ENCODE measurements around the gene GPR18. TPM values are rescaled to one million over a fixed set of nuclear protein-coding genes. Genes with fewer than 3 reads are reported as not detected.

GPR18 gene
- total RNA-seq, 3 donors from 2014 or later, result 0.32 TPM; not detected in 2

DNA sequence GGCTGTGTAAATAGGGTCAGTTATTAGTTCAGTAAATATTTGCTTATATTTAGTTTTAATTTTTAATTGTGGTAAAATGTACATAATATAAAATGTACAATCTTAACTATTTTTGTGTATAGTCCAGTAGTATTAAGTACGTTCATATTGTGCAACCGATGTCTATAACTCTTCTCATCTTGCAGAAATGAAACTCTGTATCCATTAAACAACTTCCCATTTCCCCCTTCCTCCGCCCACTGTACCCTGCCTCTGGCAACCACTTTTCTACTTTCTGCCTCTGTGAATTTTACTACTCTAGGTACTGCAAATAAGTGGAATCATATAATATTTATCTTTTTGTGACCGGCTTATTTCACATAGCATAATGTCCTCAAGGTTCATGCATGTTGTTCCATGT lies 33.1 kb downstream of the GPR18 start:
- no peak overlapping the region for H3K4me3 ChIP-seq
- TF ChIP-seq POLR2A (IDR thresholded peaks at IDR 0.05), result no peak
- TF ChIP-seq, protein P1, sequence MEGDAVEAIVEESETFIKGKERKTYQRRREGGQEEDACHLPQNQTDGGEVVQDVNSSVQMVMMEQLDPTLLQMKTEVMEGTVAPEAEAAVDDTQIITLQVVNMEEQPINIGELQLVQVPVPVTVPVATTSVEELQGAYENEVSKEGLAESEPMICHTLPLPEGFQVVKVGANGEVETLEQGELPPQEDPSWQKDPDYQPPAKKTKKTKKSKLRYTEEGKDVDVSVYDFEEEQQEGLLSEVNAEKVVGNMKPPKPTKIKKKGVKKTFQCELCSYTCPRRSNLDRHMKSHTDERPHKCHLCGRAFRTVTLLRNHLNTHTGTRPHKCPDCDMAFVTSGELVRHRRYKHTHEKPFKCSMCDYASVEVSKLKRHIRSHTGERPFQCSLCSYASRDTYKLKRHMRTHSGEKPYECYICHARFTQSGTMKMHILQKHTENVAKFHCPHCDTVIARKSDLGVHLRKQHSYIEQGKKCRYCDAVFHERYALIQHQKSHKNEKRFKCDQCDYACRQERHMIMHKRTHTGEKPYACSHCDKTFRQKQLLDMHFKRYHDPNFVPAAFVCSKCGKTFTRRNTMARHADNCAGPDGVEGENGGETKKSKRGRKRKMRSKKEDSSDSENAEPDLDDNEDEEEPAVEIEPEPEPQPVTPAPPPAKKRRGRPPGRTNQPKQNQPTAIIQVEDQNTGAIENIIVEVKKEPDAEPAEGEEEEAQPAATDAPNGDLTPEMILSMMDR (IDR thresholded peaks at IDR 0.05), result no peak
- TF ChIP-seq POLR2AphosphoS5 (IDR thresholded peaks at IDR 0.05), result no peak
- H3K9me3 ChIP-seq, result no peaks in the 10 kb centered on the region
- H3K27me3 ChIP-seq, result no peaks in the 10 kb centered on the region
- H3K27ac ChIP-seq, result no peak overlapping the region
- intact Hi-C loops (cut with DNase I; ENCODE audit: low total_unique reads), result no loop called here
- H3K36me3 ChIP-seq, result no peaks in the 10 kb centered on the region
- DNase-seq (ENCODE audit: low spot score in 2 of 2), result no peak
- no peaks in the 10 kb centered on the region for H3K4me1 ChIP-seq

DNA sequence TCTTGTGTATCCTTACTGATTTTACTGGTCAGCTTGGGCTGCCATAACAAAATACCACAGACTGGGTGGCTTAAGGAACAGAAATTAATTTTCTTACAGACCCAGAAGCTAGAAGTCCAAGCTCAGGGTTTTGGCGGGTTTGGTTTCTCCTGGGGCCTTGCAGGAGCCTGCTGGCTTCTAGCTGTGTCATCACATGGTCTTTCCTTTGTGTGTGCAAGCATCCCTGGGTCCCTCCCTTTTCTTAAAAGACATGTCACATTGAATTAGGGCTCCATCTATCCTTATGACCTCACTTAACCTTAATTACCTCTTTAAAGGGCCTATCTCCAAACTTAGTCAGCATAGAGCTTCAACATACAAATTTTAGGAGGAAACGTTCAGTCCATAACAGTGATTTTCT lies 34.2 kb downstream of the GPR18 start:
- no peaks in the 10 kb centered on the region for H3K36me3 ChIP-seq
- H3K4me1 ChIP-seq, result no peaks in the 10 kb centered on the region

DNA sequence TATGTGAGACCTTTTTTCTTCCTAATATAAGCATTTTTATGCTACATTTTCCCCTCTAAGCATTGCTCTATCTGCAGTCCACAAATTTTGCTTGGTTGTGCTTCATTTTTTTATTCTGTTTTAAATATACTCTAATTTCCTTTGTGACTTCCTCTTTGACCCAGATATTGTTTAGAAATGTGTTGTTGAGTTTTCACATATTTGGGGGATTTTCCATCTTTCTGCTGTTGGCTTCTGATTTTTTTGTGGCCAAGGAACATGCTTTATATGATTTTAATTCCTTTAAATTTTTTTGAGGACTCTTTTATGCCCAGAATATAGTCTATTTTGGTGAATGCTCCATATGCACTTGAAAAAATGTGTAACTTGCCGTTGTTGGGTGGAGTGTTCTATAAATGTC lies 34.6 kb downstream of the GPR18 start:
- H3K9me3 ChIP-seq, result no peaks in the 10 kb centered on the region
- H3K27ac ChIP-seq, result no peak overlapping the region
- intact Hi-C loops (cut with DNase I; ENCODE audit: low total_unique reads), result no loop called here
- H3K36me3 ChIP-seq, result no peaks in the 10 kb centered on the region
- no peak overlapping the region for H3K4me3 ChIP-seq
- H3K4me1 ChIP-seq, result no peaks in the 10 kb centered on the region
- TF ChIP-seq, protein P1 (IDR thresholded peaks at IDR 0.05), result no peak
- TF ChIP-seq POLR2A (IDR thresholded peaks at IDR 0.05) (no peak), POLR2AphosphoS5 (IDR thresholded peaks at IDR 0.05) (no peak)
- H3K27me3 ChIP-seq, result no peaks in the 10 kb centered on the region
- no peak for DNase-seq (ENCODE audit: low spot score in 2 of 2)

More for the DNA sequence above, 34.2 kb downstream of the GPR18 start:
- TF ChIP-seq POLR2A (IDR thresholded peaks at IDR 0.05) (no peak), POLR2AphosphoS5 (IDR thresholded peaks at IDR 0.05) (no peak)
- TF ChIP-seq, protein P1 (IDR thresholded peaks at IDR 0.05), result no peak
- H3K9me3 ChIP-seq, result no peaks in the 10 kb centered on the region
- no peak overlapping the region for H3K4me3 ChIP-seq
- intact Hi-C loops (cut with DNase I; ENCODE audit: low total_unique reads), result no loop called here
- H3K27ac ChIP-seq, result no peak overlapping the region
- DNase-seq (ENCODE audit: low spot score in 2 of 2), result no peak
- no peaks in the 10 kb centered on the region for H3K27me3 ChIP-seq

DNA sequence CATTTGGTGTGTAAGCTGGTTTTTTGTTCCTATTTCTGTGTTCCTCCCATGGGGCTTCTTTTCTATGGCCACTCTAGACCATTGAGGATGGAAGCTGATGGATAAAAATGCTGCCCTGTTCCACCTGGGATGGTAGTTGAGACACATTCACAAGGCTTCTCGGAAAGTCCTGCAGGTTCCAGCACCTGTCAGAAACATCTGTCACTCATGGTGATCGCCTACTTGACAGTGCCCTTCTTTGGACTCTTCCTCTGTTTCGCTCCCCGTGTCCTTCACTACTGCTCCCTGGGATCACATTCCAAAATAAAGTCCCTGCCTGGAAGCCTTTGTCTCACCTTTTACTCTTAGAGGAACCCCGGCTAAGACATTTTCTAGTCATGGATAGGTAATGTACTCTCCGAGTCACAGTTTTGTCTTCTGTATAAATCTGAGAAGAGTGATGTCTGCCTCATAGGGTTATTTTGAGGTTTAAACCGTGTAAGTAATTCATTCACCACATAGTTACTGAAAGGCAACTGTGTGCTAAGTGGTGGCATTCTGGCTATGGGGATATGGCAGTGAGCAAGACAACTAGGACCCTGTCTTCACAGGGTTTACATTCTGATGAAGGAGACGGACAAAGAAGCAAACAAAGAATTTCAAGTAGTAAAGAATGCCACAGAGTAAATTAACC lies 36.5 kb downstream of the GPR18 start:
- DNase-seq (ENCODE audit: low spot score in 2 of 2), result no peak
- H3K36me3 ChIP-seq, result no peaks in the 10 kb centered on the region
- H3K27me3 ChIP-seq, result no peaks in the 10 kb centered on the region
- TF ChIP-seq, protein P1 (IDR thresholded peaks at IDR 0.05), result no peak
- no peak for TF ChIP-seq POLR2A (IDR thresholded peaks at IDR 0.05)
- no peak for TF ChIP-seq POLR2AphosphoS5 (IDR thresholded peaks at IDR 0.05)
- intact Hi-C loops (cut with DNase I; ENCODE audit: low total_unique reads), result no loop called here
- H3K4me1 ChIP-seq, result no peaks in the 10 kb centered on the region
- H3K27ac ChIP-seq, result no peak overlapping the region
- no peak overlapping the region for H3K4me3 ChIP-seq
- no peaks in the 10 kb centered on the region for H3K9me3 ChIP-seq

DNA sequence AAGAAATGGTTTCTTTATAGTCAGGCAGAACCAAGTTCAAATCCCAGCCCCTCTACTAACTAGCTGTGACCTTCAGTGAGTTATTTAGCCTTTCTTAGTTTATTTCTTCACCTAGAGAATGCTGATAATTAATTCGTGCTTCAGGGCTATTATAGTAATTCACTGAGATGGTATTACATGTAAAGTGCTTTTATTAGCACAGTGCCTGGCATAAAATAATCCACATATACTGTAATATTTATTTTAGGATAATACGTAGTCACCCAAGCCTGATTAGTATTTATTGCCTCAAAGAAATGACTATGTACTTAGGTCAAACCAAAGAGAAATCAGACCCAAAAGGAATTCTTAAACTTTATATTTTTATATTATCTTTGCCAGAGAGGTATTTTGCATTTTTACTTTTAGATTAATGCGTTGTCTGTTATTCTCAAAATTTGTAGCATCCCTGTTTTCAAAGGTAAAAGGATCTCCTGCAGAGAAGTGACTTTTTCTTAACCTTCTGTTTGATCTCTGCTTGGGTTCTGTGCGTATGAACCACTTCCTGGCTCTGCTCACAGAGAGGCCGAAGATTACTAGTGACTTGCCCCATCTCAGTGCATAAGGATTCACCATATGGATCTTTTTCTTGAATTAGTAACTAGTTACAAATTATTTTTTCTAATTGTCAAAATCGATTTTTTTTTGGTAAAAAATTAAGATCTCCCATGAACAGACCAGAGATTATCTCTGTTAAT lies 37.8 kb downstream of the GPR18 start:
- no peak overlapping the region for H3K4me3 ChIP-seq
- no peak for DNase-seq (ENCODE audit: low spot score in 2 of 2)
- TF ChIP-seq, protein P1 (IDR thresholded peaks at IDR 0.05), result no peak
- no peak for TF ChIP-seq POLR2AphosphoS5 (IDR thresholded peaks at IDR 0.05)
- no peak for TF ChIP-seq POLR2A (IDR thresholded peaks at IDR 0.05)
- H3K36me3 ChIP-seq, result no peaks in the 10 kb centered on the region
- no peaks in the 10 kb centered on the region for H3K4me1 ChIP-seq
- intact Hi-C loops (cut with DNase I; ENCODE audit: low total_unique reads), result no loop called here
- no peaks in the 10 kb centered on the region for H3K9me3 ChIP-seq
- H3K27me3 ChIP-seq, result no peaks in the 10 kb centered on the region
- H3K27ac ChIP-seq, result no peak overlapping the region
